CD4-positive, alpha-beta memory T cell (primary cell): ENCODE measurements around the gene ATP10D. TPM values are rescaled to one million over a fixed set of nuclear protein-coding genes. Genes with fewer than 3 reads are reported as not detected.

Source experiments
- CTCF ChIA-PET: fragments of 350-600 bp; sonication (Branson Sonifier 250); formaldehyde crosslinking; loops from one replicate; lab custom pipeline; 2021; ENCODE audit warnings: inconsistent platforms; ENCODE audit not compliant: partially characterized antibody; lab: Charles Lee
- POLR2A ChIA-PET: fragments of 350-600 bp; sonication (Branson Sonifier 250); formaldehyde crosslinking; loops from one replicate; lab custom pipeline; 2021; ENCODE audit not compliant: partially characterized antibody; lab: Charles Lee
- DNase-seq, 5 donors: peaks; one replicate each; pipeline versions ENCODE4 v3.0.0 to v3.0.0-alpha.2; 2020 to 2022; ENCODE audit warnings: mixed read lengths in 1 of 5
- H3K27ac ChIP-seq: one replicate; pipeline ENCODE4 v1.7.0; 2013; ENCODE audit warnings: low read depth, low read length
- H3K27me3 ChIP-seq: 2 replicates; pipeline ENCODE4 v1.7.0; 2013; ENCODE audit warnings: mild to moderate bottlenecking, low read length, moderate library complexity; ENCODE audit not compliant: insufficient read depth
- H3K36me3 ChIP-seq: 2 replicates; pipeline ENCODE4 v1.7.0; 2013; ENCODE audit warnings: mild to moderate bottlenecking, low read length, moderate library complexity; ENCODE audit not compliant: insufficient read depth
- H3K4me1 ChIP-seq: 2 replicates; pipeline ENCODE4 v1.7.0; 2013; ENCODE audit warnings: mild to moderate bottlenecking, low read length, moderate library complexity; ENCODE audit not compliant: insufficient read depth
- H3K4me3 ChIP-seq, 2 donors: one replicate each; pipeline ENCODE4 v1.7.0; 2013; ENCODE audit warnings: low read length in 2 of 2, mild to moderate bottlenecking in 1 of 2
- H3K9me3 ChIP-seq, 2 donors: one replicate each; pipeline ENCODE4 v1.7.0; 2013; ENCODE audit warnings: low read length in 2 of 2, control low read depth in 1 of 2; ENCODE audit not compliant: control insufficient read depth in 1 of 2
- H3K27ac Mint-ChIP-seq, 7 donors: one replicate each; pipeline ENCODE4 v1.8.0; 2020 to 2021; ENCODE audit warnings: mixed read lengths in 7 of 7, mild to moderate bottlenecking in 6 of 7, inconsistent platforms in 3 of 7, moderate library complexity in 3 of 7
- H3K27me3 Mint-ChIP-seq, 2 donors: one replicate each; pipeline ENCODE4 v1.8.0; 2020 to 2021; ENCODE audit warnings: mixed read lengths in 2 of 2
- H3K36me3 Mint-ChIP-seq, 2 donors: one replicate each; pipeline ENCODE4 v1.8.0; 2020 to 2021; ENCODE audit warnings: mixed read lengths in 2 of 2, inconsistent platforms in 1 of 2, mild to moderate bottlenecking in 1 of 2
- H3K4me1 Mint-ChIP-seq, 4 donors: one replicate each; pipeline ENCODE4 v1.8.0; 2020 to 2021; ENCODE audit warnings: mixed read lengths in 4 of 4, mild to moderate bottlenecking in 1 of 4
- H3K4me3 Mint-ChIP-seq, 8 donors: one replicate each; pipeline ENCODE4 v1.8.0; 2020 to 2021; ENCODE audit warnings: mixed read lengths in 8 of 8, mild to moderate bottlenecking in 7 of 8, moderate library complexity in 6 of 8, inconsistent platforms in 3 of 8
- H3K9me3 Mint-ChIP-seq, 8 donors: one replicate each; pipeline ENCODE4 v1.8.0; 2020 to 2021; ENCODE audit warnings: mixed read lengths in 8 of 8, mild to moderate bottlenecking in 5 of 8, inconsistent platforms in 3 of 8, moderate library complexity in 1 of 8
- intact Hi-C: fragments of 100-400 bp; cut with micrococcal nuclease; formaldehyde crosslinking; loops from one replicate; pipeline ENCODE4 v1.15.1; 2023
- polyA plus RNA-seq, 2 donors: library from polyadenylated mRNA; unstranded; fragments of 300-500 nt; fragmentation: Illumina TruSeq; gene quantifications; one replicate each; pipeline ENCODE4 v1.2.3, GENCODE V29; 2021
- total RNA-seq, 2 experiments: library from RNA; stranded (reverse); gene quantifications; one replicate each; pipeline ENCODE4 v1.2.3, GENCODE V29; 2021

Gene ATP10D
- total and polyA plus RNA-seq, 4 experiments from 2014 or later = 2.0 to 4.2 (median 2.9) TPM

- CTCF ChIA-PET = no interaction called here
- Histone ChIP-seq H3K36me3 (no peaks in the 10 kb centered on the region), H3K4me3 (no peak overlapping the region), H3K27me3 (no peaks in the 10 kb centered on the region), H3K27ac (no peak overlapping the region), H3K4me1 (peaks cover 24% of the 10 kb centered on the region), H3K9me3 (no peaks in the 10 kb centered on the region)
- Mint-ChIP-seq H3K4me3 (no peak overlapping the region), H3K27ac (no peak overlapping the region), H3K36me3 (peaks cover 0 to 7% of the 10 kb centered on the region in 2 donors), H3K27me3 (peaks cover 0 to 2% of the 10 kb centered on the region in 2 donors), H3K4me1 (peaks cover 22 to 36% (median 29%) of the 10 kb centered on the region in 4 donors), H3K9me3 (no peaks in the 10 kb centered on the region)
- DNase-seq = no peak
- intact Hi-C loops = loop anchor here (10.0 kb wide), 1 partner anchor 670 kb away; the partner anchor contains the start of gene TXK
- POLR2A ChIA-PET = interaction anchor here (1.1 kb wide), 1 partner anchor 20 kb away, joined by 3 read pairs; the partner anchor contains the start of gene ATP10D
Observed at GRCh38 chr4:47465004-47465403, 20.1 kb upstream of the ATP10D start.

- H3K27ac Mint-ChIP-seq = no peak overlapping the region
- DNase-seq = no peak
- peaks cover 0 to 7% of the 10 kb centered on the region in 2 donors for H3K36me3 Mint-ChIP-seq
- intact Hi-C loops = loop anchor here (10.0 kb wide), 1 partner anchor 669 kb away; the partner anchor contains the start of gene TXK
- no peak overlapping the region for H3K4me3 Mint-ChIP-seq
- H3K27me3 Mint-ChIP-seq = peaks cover 0 to 2% of the 10 kb centered on the region in 2 donors
- Histone ChIP-seq H3K27ac (no peak overlapping the region), H3K9me3 (no peaks in the 10 kb centered on the region), H3K4me1 (peaks cover 20% of the 10 kb centered on the region), H3K27me3 (no peaks in the 10 kb centered on the region), H3K4me3 (no peak overlapping the region), H3K36me3 (no peaks in the 10 kb centered on the region)
- H3K9me3 Mint-ChIP-seq = no peaks in the 10 kb centered on the region
- ChIA-PET CTCF (no interaction called here), POLR2A (no interaction called here)
- peaks cover 15 to 28% (median 23%) of the 10 kb centered on the region in 4 donors for H3K4me1 Mint-ChIP-seq
Observed at GRCh38 chr4:47466056-47466785, 18.9 kb upstream of the ATP10D start.

GRCh38 chr4:47468706-47469365 lies 16.2 kb upstream of the ATP10D start:
- ChIA-PET CTCF (interaction anchor here (2.9 kb wide), 1 partner anchor 16 kb away, joined by 6 read pairs; the partner anchor contains the start of gene ATP10D), POLR2A (no interaction called here)
- Histone ChIP-seq H3K27me3 (no peaks in the 10 kb centered on the region), H3K9me3 (no peaks in the 10 kb centered on the region), H3K4me1 (peaks cover 3% of the 10 kb centered on the region), H3K36me3 (no peaks in the 10 kb centered on the region), H3K4me3 (no peak overlapping the region), H3K27ac (no peak overlapping the region)
- Mint-ChIP-seq H3K27ac (no peak overlapping the region), H3K36me3 (peaks cover 0 to under 1% of the 10 kb centered on the region in 2 donors), H3K4me3 (no peak overlapping the region), H3K9me3 (no peaks in the 10 kb centered on the region), H3K4me1 (peaks cover under 1 to 2% (median 1%) of the 10 kb centered on the region in 4 donors), H3K27me3 (peaks cover 4 to 6% of the 10 kb centered on the region in 2 donors)
- no peak for DNase-seq
- intact Hi-C loops = loop anchor here (10.0 kb wide), 1 partner anchor 666 kb away; the partner anchor contains the start of gene TXK

- intact Hi-C loops = loop anchor here (10.0 kb wide), 1 partner anchor 665 kb away; the partner anchor contains the start of gene TXK
- ChIA-PET POLR2A (no interaction called here), CTCF (no interaction called here)
- Mint-ChIP-seq H3K27me3 (peaks cover 6% of the 10 kb centered on the region in 2 donors), H3K27ac (no peak overlapping the region), H3K36me3 (no peaks in the 10 kb centered on the region), H3K4me1 (no peaks in the 10 kb centered on the region), H3K4me3 (no peak overlapping the region), H3K9me3 (no peaks in the 10 kb centered on the region)
- Histone ChIP-seq H3K4me3 (no peak overlapping the region), H3K9me3 (no peaks in the 10 kb centered on the region), H3K27ac (no peak overlapping the region), H3K27me3 (no peaks in the 10 kb centered on the region), H3K36me3 (no peaks in the 10 kb centered on the region), H3K4me1 (no peaks in the 10 kb centered on the region)
- DNase-seq = no peak
Observed at GRCh38 chr4:47469951-47470350, 15.1 kb upstream of the ATP10D start.

- H3K36me3 ChIP-seq = no peaks in the 10 kb centered on the region
- ChIA-PET POLR2A (no interaction called here), CTCF (interaction anchor here (0.8 to 1.1 kb wide), 2 partner anchors 11 to 14 kb away, joined by 3 to 4 read pairs; partner anchors contain the start of gene ATP10D)
- H3K9me3 Mint-ChIP-seq = no peaks in the 10 kb centered on the region
- H3K27ac ChIP-seq = no peak overlapping the region
- H3K4me3 ChIP-seq = no peak overlapping the region
- peaks cover 6% of the 10 kb centered on the region in 2 donors for H3K27me3 Mint-ChIP-seq
- intact Hi-C loops = no loop called here
- H3K9me3 ChIP-seq = no peaks in the 10 kb centered on the region
- no peaks in the 10 kb centered on the region for H3K27me3 ChIP-seq
- H3K4me3 Mint-ChIP-seq = no peak overlapping the region
- H3K4me1 Mint-ChIP-seq = no peaks in the 10 kb centered on the region
- no peak for DNase-seq
- no peaks in the 10 kb centered on the region for H3K4me1 ChIP-seq
- no peaks in the 10 kb centered on the region for H3K36me3 Mint-ChIP-seq
- no peak overlapping the region for H3K27ac Mint-ChIP-seq
Observed at GRCh38 chr4:47471064-47471463, 14.0 kb upstream of the ATP10D start.

GRCh38 chr4:47471591-47471990 lies 13.5 kb upstream of the ATP10D start:
- no peaks in the 10 kb centered on the region for H3K27me3 ChIP-seq
- DNase-seq = no peak
- Mint-ChIP-seq H3K4me3 (no peak overlapping the region), H3K36me3 (no peaks in the 10 kb centered on the region), H3K27ac (no peak overlapping the region), H3K4me1 (no peaks in the 10 kb centered on the region), H3K27me3 (peaks cover 6% of the 10 kb centered on the region in 2 donors), H3K9me3 (no peaks in the 10 kb centered on the region)
- H3K36me3 ChIP-seq = no peaks in the 10 kb centered on the region
- ChIA-PET CTCF (interaction anchor here (0.8 to 1.1 kb wide), 2 partner anchors 10 to 13 kb away, joined by 3 to 4 read pairs; partner anchors contain the start of gene ATP10D), POLR2A (no interaction called here)
- no peaks in the 10 kb centered on the region for H3K4me1 ChIP-seq
- H3K9me3 ChIP-seq = no peaks in the 10 kb centered on the region
- H3K4me3 ChIP-seq = no peak overlapping the region
- no peak overlapping the region for H3K27ac ChIP-seq
- intact Hi-C loops = no loop called here

- Histone ChIP-seq H3K36me3 (no peaks in the 10 kb centered on the region), H3K9me3 (no peaks in the 10 kb centered on the region), H3K4me3 (no peak overlapping the region), H3K27me3 (no peaks in the 10 kb centered on the region), H3K4me1 (no peaks in the 10 kb centered on the region), H3K27ac (no peak overlapping the region)
- intact Hi-C loops = no loop called here
- Mint-ChIP-seq H3K27me3 (peaks cover 6% of the 10 kb centered on the region in 2 donors), H3K4me1 (no peaks in the 10 kb centered on the region), H3K36me3 (no peaks in the 10 kb centered on the region), H3K4me3 (no peak overlapping the region), H3K27ac (no peak overlapping the region), H3K9me3 (no peaks in the 10 kb centered on the region)
- DNase-seq = no peak
- POLR2A ChIA-PET = no interaction called here
- CTCF ChIA-PET = interaction anchor here (0.7 kb wide), 2 partner anchors 10 to 17 kb away, joined by 3 read pairs; partner anchors contain the start of gene COMMD8
Observed at GRCh38 chr4:47473141-47473750, 11.8 kb upstream of the ATP10D start.
